GM18858 (cell line): ENCODE data around the gene PDE8A.

Experiments used
- ATAC-seq: cut with Tn5 transposase; IDR thresholded peaks from one replicate; pipeline ENCODE4 v1.9.1; 2021; ENCODE audit not compliant: unreplicated experiment

The PDE8A gene

GRCh38 chr15:85118173-85118572 is 136.5 kb downstream of the PDE8A start:
- ATAC-seq: no peak

DNA sequence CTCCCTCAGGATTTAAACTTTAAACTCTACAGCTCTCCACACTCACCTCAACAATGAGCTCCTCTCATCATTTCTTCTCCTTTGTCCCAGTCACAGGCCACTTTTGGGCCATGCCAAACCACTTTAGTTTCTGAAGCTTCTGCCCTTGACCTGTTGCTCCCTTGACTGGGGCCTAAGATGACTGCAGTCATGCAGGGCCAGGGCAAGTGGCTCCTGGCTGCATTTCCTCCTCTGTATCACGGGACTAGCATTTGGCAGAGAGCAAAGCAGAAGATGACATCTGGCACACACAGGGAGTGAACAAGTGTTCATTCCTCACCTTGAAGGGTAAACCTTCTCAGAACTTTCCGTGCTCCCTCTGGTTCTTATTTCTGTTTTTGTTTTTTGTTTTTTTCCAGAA is 136.9 kb downstream of the PDE8A start:
- ATAC-seq: no peak

- ATAC-seq: no peak
These were observed 138.9 kb downstream of the PDE8A start for GRCh38 chr15:85120351-85121113.

GRCh38 chr15:85124173-85124572 is 142.5 kb downstream of the PDE8A start:
- ATAC-seq: no peak

GRCh38 chr15:85125056-85125661 is 143.5 kb downstream of the PDE8A start:
- no peak for ATAC-seq

DNA sequence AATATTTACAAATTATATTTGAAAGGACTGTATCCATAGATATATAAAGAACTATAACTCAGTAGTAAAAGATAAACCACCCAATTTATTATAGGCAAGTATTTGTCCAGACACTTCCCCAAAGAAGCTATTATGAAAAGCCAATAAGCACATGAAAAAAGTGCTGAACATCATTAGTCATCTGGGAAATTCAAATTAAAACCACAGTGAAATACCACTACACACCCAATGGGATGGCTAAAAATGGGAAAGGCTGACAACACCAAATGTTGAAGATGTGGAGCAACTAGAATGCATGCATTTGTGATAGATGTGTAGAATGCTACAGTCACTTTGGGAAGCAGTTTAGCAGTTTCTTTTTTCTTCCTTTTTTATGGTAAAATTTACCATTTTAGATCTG is 147.0 kb downstream of the PDE8A start:
- ATAC-seq: no peak

GRCh38 chr15:85129881-85130280 is 148.2 kb downstream of the PDE8A start:
- ATAC-seq: no peak

GRCh38 chr15:85131915-85132314 is 150.3 kb downstream of the PDE8A start:
- no peak for ATAC-seq

GRCh38 chr15:85133709-85134108 is 152.1 kb downstream of the PDE8A start:
- ATAC-seq: no peak

DNA sequence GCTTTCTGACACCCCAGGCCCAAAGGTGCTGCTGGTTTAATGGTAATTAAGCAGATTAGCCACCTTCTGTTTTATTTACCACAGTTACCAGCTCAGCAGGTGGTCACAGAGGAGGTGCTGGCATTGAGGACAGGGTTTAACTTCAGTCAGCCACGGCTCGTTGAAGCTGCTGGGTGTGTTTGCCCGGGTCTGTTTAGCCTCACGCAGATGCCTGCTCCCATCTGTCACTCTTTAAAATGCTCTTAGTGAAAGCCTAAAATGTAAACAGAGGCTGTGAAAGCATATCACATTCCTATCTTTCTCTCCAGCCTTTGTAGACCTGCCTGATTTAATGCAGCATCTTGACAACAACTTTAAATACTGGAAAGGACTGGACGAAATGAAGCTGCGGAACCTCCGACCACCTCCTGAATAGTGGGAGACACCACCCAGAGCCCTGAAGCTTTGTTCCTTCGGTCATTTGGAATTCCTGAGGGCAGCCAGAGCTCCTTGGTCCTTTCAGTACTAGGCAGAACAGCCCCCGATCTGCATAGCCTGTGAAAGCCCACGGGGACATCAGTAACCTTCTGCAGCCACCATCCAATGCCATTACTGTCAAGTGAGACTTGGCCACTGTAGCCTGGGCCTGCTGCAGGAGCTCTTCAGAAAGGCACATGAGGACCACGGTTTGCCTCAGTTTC is 156.0 kb downstream of the PDE8A start:
- ATAC-seq: no peak

- ATAC-seq: no peak
These were observed 157.7 kb downstream of the PDE8A start for GRCh38 chr15:85139391-85139790.

- no peak for ATAC-seq
These were observed 160.1 kb downstream of the PDE8A start for GRCh38 chr15:85141726-85142125.

DNA sequence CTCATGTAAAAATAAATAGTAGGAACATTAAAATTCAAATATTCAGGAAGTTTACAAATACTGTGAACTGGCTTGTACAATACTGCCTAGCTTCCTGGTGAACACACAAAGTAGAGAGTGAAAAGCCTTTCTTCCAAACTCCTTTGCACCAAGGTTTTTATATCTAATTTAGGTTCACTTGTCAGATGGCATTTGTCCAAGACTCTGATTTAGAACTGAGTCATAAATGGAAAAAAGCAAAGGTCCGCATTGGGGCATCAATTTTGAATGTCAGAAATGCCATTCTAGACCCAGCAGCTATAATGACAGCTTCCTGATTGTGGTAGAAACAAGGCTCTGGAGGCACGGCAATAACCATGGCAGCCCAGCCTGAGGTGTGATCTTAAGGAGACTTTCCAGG is 160.7 kb downstream of the PDE8A start:
- no peak for ATAC-seq

DNA sequence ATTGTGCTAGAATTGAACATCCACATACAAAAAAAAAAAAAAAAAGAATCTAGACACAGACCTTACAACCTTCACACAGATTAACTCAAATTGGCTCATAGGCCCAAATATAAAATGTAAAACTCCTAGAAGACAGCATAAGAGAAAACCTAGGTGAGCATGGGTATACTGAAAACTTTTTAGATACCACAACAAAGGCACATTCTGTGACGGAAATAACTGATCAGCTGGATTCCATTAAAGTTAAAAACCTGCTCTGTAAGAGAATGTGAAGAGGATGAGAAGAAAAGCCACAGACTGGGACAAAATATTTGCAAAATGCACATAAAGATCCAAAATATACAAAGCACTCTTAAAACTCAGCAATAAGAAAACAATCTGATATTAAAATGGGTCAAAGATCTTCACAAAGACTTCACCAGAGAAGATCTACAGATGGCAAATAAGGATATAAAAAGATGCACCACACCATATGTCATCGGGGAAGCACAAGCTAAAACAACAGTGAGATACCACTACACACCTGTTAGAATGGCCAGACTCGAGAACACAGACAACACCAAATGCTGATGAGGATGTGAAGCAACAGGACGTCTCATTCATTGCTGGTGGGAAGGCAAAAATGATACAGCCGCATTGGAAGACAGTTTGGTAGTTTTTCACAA is 167.9 kb downstream of the PDE8A start:
- no peak for ATAC-seq

GRCh38 chr15:85150130-85150480 is 168.4 kb downstream of the PDE8A start:
- no peak for ATAC-seq

DNA sequence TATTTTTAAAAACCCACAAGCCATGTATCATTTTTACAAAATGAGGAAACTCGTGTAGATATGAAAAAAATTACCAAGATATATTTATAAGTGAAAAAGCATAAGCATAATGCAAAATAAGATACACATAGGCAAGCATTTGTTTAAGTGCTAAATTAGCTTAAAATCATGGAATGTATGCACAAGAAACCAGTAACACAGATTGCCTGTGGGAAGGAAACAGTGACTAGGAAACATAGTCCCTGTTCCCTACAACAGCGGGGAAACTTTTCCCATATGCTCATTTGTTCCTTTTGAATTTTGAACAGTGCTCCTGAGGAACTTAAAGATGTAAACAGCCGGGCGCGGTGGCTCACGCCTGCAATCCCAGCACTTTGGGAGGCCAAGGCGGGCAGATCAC is 169.5 kb downstream of the PDE8A start:
- ATAC-seq: no peak

GRCh38 chr15:85151861-85152260 is 170.2 kb downstream of the PDE8A start:
- ATAC-seq: no peak

DNA sequence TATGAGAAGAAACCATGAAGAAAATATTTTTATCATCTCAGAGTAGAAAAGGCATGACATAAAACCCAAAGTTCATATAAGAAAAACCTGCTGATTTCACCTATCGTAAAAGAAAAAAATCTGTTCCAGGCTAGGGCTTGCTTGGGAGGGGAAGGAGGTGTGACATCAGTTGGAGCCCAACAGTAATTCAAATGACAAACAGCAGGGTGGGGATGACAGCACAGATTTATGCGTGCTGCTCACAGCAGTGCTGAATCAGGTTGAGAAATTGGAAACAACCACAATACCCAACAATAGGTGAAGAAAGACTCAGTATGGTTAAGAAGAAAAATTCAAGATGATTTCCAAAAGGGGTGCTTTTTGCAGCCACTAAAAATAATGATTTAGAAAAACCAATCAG is 172.4 kb downstream of the PDE8A start:
- no peak for ATAC-seq

GRCh38 chr15:85155360-85155759 is 173.7 kb downstream of the PDE8A start:
- ATAC-seq: no peak

GRCh38 chr15:85155857-85156256 is 174.2 kb downstream of the PDE8A start:
- no peak for ATAC-seq

DNA sequence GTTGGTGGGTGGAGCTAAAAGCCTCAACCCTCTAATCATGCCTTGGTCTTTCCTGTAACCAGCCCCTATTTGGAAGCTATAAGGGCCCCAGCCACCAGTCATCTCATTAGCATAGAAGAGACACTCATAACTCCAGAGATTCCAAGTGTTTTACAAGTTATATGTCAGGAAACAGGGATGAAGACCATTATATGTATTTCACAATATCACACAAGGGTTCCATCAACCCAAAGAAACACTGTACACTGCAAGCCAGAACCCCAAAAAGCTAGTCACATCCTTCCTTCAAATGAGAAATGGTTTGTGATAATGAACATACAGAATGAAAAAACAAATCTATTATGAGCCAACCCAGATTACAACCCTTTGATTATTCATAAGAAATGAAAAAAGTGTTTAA is 175.7 kb downstream of the PDE8A start:
- no peak for ATAC-seq

DNA sequence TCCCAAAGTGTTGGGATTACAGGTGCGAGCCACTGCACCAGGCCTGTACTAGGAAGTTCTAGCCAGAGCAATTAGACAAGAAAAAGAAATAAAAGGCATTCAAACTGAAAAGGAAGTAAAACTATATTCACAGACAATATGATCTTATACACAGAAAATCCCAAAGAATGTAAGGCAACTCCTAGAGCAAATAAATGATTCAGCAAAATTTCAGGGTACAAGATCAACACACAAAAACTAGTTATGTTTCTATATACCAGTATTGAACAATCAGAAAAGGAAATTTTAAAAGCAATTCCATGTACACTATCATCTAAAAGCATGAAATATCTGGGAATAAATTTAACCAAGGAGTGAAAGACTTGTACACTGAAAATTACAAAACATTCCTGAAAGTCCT is 180.6 kb downstream of the PDE8A start:
- ATAC-seq: no peak
